NT2/D1 (cell line): ENCODE results near the gene ZSCAN10.

Experiments used
- SUZ12 ChIP-seq: IDR thresholded peaks from 2 replicates; pipeline ENCODE4 v1.6.1; 2011; ENCODE audit not compliant: insufficient read length, insufficient read depth; ENCODE audit errors: extremely low read depth
- YY1 ChIP-seq: IDR thresholded peaks from 2 replicates; pipeline ENCODE4 v1.6.1; 2011; ENCODE audit not compliant: insufficient read length, insufficient read depth
- ZNF274 ChIP-seq: IDR thresholded peaks from 2 replicates; pipeline ENCODE4 v1.6.1; 2011; ENCODE audit warnings: mild to moderate bottlenecking, low read depth, low read length

DNA sequence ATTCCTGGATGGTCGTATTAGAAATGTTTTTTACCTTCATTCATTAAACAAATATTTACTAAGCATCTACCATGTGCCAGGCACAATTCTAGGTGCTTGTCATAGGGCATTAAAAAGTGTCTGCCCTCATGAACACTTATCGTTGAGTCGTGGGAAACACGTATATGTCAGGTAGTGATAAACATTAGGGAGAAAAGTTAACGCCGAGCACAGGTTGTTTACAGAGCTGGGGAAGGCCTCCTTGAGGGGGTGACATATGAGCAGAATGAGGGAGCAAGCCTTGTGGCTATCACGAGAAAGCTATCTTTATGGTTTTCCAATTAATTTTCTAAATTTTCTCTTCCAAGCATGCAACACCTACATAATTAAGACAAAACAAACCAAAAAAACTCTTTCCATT lies 34.8 kb upstream of the ZSCAN10 start:
- no peak for TF ChIP-seq YY1
- TF ChIP-seq ZNF274, result no peak
- no peak for TF ChIP-seq SUZ12
